HL-60/S4 treated with phorbol 12-myristate 13-acetate at 8.2 ng/mL for 4 days and 3 days (cell line): ENCODE results near the gene SLC16A11.

Source experiments
- in situ Hi-C: fragments of 300-500 bp; cut with MboI; formaldehyde crosslinking; loops from 2 replicates; pipeline ENCODE4 v1.15.0; 2022; ENCODE audit warnings: low sequenced_read_pairs

The SLC16A11 gene

DNA sequence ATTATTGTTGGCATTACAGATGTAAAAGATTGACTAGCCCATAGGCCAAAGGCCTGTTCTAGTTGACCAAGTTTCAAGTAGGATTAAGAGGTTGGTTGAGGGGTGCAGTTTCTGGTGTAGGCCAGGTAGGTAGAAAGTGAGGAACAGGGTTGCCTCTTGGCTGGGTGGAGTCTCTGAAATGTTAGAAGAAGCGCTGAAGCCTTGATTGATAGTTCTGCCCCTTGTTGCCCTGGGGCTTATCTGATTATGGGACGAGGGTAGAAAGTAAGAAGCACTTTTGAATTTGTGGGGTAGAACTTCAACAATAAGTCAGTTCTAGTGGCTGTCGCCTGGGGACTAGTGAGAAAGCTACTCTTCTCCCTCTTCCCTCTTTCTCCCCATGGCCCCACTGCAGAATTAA is 14.8 kb downstream of the SLC16A11 start:
- in situ Hi-C loops: no loop called here

DNA sequence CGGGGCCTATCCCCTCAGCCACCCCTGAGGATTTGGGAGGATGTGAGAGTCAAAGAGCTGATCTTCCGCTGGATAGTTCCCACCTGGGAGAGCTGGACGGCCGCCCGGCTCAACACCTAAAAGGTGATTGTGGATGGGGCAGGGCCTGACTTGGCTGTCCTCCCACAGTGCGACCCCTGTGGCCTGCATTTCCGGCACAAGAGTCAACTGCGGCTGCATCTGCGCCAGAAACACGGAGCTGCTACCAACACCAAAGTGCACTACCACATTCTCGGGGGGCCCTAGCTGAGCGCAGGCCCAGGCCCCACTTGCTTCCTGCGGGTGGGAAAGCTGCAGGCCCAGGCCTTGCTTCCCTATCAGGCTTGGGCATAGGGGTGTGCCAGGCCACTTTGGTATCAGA is 16.6 kb downstream of the SLC16A11 start:
- in situ Hi-C loops: no loop called here

DNA sequence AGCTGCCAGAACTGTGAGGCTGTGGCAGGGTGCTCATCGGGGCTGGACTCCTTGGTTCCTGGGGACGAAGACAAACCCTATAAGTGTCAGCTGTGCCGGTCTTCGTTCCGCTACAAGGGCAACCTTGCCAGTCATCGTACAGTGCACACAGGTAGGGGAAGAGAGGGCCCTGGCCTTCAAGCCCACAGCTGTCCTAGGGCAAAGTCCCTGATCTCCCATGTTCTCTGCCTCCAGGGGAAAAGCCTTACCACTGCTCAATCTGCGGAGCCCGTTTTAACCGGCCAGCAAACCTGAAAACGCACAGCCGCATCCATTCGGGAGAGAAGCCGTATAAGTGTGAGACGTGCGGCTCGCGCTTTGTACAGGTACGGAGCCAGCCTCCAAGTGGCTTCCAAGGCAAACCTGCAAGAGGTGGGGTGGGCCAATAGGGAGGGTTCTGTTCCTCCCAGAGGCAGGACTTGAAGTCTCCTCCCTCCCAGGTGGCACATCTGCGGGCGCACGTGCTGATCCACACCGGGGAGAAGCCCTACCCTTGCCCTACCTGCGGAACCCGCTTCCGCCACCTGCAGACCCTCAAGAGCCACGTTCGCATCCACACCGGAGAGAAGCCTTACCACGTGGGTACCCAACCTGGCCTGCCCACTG is 17.3 kb downstream of the SLC16A11 start:
- in situ Hi-C loops: no loop called here

DNA sequence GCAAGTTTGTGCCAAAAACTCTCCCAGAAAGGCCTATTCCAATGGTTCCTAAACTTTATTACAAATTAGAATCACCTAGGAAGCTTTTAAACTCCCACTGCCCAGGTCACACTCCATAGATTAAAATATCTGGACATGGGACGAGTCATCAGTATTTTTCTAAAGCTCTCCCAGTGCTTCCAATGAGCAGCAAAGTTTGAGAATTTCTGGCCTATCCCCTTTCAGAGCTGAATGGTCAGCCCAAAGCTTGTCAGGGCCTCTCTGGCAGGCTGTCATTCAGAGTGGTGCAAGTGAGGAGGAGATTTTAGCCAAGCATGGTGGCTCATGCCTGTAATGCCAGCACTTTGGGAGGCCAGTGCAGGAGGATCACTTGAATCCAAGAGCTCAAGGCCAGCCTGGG is 18.6 kb downstream of the SLC16A11 start:
- in situ Hi-C loops: no loop called here

DNA sequence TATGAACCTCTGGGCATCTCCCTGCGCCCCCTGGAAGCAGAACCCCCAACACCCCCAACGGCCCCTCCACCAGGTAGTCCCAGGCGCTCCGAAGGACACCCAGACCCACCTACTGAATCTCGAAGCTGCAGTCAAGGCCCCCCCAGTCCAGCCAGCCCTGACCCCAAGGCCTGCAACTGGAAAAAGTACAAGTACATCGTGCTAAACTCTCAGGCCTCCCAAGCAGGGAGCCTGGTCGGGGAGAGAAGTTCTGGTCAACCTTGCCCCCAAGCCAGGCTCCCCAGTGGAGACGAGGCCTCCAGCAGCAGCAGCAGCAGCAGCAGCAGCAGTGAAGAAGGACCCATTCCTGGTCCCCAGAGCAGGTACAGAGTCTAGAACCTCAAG is 19.5 kb downstream of the SLC16A11 start:
- in situ Hi-C loops: loop anchor here (25.0 kb wide), 1 partner anchor 362 kb away; the partner anchor contains the start of genes C17orf100 and MED31

DNA sequence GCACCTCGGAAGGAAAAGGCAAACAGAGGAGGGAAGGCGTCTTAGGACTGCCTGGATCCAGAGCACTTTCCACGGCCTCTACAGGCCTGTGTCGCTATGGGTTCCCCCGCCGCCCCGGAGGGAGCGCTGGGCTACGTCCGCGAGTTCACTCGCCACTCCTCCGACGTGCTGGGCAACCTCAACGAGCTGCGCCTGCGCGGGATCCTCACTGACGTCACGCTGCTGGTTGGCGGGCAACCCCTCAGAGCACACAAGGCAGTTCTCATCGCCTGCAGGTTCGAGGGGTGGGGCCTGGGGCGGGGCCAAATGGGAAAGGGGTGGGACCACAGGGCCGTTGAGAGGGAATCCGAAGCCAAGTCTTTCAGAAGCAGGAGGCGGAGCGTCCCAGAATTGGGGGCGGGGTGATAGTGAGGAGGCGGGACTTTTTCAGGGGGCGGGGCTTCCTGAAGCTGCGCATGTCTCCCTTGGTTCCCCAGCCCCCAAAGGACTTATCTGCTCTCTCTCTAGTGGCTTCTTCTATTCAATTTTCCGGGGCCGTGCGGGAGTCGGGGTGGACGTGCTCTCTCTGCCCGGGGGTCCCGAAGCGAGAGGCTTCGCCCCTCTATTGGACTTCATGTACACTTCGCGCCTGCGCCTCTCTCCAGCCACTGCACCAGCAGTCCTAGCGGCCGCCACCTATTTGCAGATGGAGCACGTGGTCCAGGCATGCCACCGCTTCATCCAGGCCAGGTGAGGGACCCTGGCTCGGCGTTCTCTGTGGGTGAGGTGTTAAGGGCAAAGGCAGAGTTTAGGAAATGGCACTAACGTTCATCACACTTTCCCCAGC is 20.1 kb downstream of the SLC16A11 start:
- in situ Hi-C loops: loop anchor here (25.0 kb wide), 1 partner anchor 361 kb away; the partner anchor contains the start of genes C17orf100 and MED31

DNA sequence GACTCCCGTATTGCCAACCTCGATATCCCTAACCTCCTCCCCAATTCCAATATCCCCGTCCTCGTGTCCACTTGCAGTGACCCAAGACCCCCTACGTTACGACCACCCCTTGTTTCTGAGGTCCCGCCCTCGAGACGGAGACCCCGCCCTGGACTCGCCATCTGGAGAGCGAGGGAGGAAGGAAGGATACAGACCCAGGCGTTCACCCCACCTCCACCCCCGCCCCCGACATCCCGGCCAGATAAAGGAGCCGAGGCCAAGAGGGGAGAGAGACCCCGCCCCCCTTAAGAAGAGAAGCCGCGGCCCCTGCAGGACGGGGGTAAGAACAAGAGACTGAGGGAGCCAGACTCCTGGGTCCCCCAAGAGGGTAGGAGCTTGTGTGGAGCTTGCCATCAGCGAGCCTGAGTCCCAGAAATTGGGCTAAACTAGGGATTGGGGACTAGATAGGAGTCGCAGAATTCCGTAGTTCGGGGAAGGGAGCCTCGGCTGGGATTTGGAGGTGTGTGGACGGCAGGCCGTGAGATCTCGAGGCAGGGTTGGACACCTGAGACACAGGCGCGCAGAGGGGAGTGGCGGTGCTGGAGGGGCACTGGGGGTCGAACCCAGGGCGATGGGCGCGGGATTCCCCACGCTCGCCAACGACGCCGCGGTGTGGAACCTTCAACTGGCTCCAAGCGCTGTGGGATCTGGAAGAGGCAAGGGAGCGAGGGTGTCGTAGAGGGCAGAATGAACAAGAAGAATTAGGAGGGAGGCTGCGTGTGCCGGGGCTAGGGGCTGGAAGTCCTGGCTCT is 20.9 kb downstream of the SLC16A11 start, which contains the start of gene BCL6B:
Gene BCL6B, plus strand, starts transcription at position 270 of the 791 bp plus-strand sequence. CDS start 622 bp downstream, outside the sequence.
- in situ Hi-C loops: loop anchor here (25.0 kb wide), 1 partner anchor 361 kb away; the partner anchor contains the start of genes C17orf100 and MED31

DNA sequence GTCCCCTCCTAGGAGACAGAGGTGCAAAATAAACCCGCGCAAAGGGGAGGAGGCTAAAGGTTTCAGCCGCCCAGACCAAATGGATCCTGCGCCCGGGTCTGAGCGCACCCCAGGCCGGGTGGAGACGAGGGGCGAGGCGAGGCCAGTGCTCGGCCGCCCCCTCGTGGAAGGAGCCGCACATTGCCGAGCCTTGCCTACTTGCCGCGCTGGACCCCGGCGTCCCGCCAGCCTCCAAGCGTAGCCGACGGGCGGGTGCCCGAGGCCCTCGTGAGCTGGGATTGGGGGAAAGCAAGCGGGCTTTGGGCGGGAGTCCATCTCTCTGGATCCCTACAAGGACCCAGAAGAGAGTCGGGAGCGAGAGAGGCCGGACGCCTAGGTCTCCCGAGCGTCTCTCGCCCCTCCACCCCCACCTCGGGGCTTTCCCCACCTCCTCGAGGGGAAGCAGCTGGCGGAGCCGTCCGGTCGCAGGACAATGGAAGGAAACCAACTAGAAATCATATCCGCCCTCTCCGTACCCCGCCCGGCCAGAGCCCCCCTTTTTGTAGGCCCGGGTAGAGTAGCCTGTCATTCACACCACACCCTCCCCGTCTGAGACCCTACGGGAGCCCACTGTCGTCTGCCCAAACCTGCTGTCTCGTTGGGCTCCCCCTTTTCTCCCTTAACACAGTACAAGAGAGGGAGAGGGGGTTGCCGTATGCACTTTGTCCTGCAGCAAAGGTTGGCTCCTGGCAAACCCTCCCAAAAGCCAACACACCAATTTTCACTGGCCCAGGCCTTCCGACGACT is 21.7 kb downstream of the SLC16A11 start:
- in situ Hi-C loops: loop anchor here (25.0 kb wide), 1 partner anchor 360 kb away; the partner anchor contains the start of genes C17orf100 and MED31

DNA sequence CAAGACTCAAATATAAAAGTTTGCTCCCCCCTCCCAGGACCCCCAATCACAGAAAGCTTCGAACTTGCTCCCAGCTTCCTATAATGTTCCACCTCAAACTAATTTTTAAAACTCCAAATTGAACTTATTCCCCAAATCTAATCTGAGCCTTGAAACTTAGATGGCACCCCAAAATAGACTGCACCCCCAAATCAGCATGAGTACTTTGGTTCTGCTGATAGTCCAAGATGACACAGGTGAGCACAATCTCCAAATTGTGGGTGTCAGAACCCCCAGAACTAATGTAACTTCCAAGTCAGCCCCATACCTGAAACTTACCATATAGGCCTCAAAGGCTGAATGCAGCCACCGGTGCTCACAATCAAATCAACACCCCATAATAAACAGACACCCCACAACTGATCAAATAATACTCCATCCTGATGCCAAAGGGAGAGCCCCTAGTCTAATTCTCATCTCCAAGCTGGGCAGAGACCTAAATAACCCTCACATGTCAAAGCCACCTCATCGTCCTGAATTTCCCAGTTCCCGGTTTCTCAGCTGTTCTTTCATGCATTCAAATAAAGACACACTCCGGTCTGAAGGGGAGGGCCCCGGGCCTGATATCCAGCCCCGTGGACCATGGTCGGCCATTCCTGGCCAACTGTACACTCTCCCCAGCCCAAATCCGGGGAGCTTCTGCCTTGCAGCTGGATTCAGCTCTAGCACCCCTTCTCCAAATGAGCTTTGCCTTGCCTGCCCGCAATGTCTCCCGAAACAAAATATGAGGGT is 22.8 kb downstream of the SLC16A11 start:
- in situ Hi-C loops: loop anchor here (25.0 kb wide), 1 partner anchor 359 kb away; the partner anchor contains the start of genes C17orf100 and MED31

DNA sequence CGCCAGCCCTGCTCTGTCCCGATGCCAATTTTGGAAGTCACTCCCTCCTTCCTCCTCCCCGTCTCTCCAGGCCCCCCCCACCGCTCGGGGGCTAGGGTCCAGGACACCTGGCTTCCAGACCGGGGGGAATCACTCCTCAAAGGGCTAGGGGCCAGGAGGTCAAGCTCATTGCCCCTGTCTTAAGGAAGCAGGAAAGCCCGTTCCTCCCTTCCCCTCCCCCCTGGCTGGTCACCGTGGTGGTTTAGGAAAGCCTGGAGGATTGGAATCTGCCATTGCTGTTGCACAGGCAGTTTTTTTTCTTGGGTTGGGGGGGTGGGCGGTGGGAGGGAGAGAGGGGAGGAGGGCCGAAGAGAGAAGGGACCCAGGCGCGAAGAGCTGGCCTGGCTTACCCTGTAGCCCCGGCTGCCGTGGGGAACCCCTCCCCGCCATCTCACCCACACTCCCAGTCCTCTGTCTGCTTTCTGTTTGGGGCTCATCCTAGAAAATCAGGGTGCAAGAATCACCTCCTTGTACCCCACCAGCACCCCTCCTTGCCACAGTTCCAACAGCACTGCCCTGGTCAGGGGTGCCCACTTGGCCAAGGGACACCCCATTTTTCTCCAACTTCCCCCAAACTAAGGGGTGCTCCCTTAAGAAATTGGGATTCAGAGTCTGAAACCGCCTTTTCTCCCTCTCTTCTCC is 23.9 kb downstream of the SLC16A11 start:
- in situ Hi-C loops: loop anchor here (25.0 kb wide), 1 partner anchor 358 kb away; the partner anchor contains the start of genes C17orf100 and MED31

DNA sequence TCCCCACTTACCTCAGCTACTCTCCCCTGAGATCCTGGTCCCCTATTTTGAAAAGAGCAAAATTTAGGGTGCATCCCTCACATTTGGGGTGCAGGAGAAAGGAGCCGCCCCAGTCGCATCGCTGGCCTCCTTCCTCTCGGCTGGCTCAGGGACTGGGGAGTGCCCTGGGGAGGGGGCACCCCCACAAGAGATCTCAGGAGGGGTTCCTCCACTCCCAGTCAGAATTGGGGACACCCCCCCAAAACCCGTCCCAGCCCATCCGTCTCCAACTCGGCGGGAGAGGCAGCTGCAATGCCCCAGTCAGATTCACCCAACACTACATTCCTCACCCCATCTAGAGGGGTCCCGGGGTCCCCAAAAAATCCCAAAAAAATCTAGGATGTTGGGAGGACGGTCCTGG is 24.5 kb downstream of the SLC16A11 start:
- in situ Hi-C loops: loop anchor here (25.0 kb wide), 1 partner anchor 357 kb away; the partner anchor contains the start of genes C17orf100 and MED31

DNA sequence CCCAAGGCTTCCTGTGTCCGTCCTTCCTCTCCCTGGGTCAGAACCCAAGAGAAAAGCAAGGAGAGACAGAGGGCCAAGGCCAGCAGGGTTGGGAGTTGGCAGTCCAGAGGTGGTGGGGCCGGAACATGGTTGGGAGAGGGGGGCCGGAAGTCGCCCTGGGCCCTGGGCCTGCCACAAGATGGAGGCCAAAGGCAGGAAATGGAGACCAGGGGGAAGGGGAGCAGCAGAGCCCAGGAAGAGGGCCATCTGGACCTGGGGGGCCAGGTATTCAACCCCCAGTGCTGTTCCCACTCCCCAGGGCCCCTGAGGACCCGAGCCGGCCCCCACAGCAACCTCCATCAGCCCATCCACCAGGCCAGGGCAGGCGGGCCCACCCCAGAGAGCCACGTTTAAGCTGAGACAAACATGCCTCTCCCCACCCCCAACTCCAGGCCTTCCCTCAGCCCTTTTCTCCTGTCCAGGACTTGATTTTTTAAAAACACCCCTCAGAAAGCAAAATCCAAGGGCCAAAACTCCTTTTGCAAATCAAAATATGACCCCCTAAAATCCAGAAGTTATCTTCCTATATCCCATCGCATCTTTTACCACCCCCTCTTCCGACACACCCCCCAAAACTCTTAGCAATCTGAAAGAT is 25.4 kb downstream of the SLC16A11 start:
- in situ Hi-C loops: loop anchor here (25.0 kb wide), 1 partner anchor 356 kb away; the partner anchor contains the start of genes C17orf100 and MED31

DNA sequence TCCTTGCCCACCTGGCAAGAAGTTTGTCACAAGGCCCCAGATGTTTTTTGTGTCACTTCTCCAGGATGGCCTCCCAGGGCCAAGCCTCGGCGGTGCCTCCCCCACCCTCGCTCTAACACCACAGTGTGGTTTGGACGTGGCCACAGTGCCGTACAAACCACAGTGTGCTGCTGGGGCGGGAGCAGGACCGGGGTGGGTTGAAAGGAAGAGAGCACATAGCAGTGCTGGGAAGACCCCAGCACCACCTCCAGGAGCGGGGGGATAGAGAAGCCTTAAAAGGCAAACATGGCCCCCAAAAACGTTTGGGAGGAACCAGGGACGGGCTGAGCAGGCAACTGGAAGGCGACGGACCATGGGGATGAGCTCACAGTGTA is 26.1 kb downstream of the SLC16A11 start:
- in situ Hi-C loops: loop anchor here (25.0 kb wide), 1 partner anchor 356 kb away; the partner anchor contains the start of genes C17orf100 and MED31

DNA sequence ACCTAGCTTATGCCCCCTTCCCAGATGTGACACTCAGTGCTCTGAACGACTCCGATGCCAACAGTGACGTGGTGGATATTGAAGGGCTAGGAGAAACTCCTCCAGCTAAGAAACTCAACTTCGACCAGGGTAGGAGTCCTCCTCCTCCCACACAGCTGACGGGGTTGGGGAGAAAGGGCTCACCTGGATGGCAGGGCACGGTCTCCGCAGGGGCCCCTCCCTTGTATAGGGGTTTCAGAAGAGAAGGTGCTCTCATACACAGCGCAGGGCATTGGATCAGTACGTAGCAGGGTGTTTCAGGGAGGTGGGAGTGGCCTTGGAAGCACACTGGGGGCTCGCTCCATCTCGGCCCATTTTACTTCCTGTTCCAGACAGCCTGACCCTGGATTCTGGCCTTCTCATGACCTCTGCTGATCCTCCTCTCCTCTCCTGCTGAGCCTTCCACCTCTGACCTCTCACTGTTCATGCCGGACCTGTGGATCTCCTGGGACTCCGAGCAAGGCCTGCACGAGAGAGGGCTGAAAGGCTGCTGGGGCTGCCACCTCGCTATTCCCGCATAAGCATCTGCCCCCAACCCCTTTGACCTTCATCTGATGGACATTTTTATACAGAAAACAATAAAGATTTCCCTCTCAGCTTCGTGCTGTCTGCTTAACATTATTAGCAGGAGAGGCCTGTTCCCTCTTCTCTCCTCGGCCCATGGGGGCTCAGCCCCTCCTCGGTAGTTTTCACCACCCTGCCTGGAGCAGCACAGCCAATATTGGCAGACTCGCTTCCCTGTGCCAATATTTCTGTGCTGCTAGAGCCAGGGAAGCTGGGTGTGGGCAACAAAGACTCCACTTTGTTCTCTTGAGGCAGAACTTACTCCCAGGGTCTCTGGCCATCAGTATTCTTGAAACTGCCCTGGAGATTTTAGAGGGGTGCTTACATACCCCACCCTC is 26.7 kb downstream of the SLC16A11 start:
- in situ Hi-C loops: loop anchor here (25.0 kb wide), 1 partner anchor 355 kb away; the partner anchor contains the start of genes C17orf100 and MED31

DNA sequence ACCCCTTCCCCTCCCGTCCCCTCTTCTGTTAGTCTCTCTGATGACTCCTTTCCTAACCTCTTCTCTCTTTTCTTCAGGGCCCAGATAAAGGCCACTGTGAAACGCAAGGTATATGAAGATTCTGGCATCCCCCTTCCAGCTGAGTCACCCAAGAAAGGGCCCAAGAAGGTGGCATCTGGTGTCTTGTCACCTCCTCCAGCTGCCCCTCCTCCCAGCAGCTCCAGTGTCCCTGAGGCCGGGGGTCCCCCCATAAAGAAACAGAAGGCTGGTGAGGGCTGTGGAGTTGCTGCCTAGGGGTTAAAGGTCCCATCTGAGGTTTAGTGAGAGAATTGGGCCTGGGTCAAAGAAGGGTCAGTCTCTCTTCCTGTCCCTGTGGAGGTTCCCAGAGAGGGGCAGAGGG is 27.5 kb downstream of the SLC16A11 start:
- in situ Hi-C loops: loop anchor here (25.0 kb wide), 1 partner anchor 354 kb away; the partner anchor contains the start of genes C17orf100 and MED31
